ENCODE results near the gene PLA2G2C. TPM values are rescaled to one million over a fixed set of nuclear protein-coding genes. Genes with fewer than 3 reads are reported as not detected.
"Not testable (repeated sequence)": the region's sequence is repeated elsewhere in the genome, so short reads cannot be mapped to it uniquely, and the experiment has no call there.

PLA2G2C gene
- total and polyA plus RNA-seq, 2 experiments from 2014 or later, result not detected

GRCh38 chr1:20134995-20135394, 51.3 kb downstream of the PLA2G2C start (continued):
- TF ChIP-seq EZH2 (IDR thresholded peaks at IDR 0.05; ENCODE audit: low read depth, unreplicated experiment) (no peak), STAT1 (IDR thresholded peaks at IDR 0.05; ENCODE audit: unreplicated experiment) (no peak), NANOG (IDR thresholded peaks at IDR 0.05; ENCODE audit: borderline replicate concordance) (no peak), ZNF331 (CRISPR knock-in tag; IDR thresholded peaks at IDR 0.05; ENCODE audit: low read depth) (no peak)

DNA sequence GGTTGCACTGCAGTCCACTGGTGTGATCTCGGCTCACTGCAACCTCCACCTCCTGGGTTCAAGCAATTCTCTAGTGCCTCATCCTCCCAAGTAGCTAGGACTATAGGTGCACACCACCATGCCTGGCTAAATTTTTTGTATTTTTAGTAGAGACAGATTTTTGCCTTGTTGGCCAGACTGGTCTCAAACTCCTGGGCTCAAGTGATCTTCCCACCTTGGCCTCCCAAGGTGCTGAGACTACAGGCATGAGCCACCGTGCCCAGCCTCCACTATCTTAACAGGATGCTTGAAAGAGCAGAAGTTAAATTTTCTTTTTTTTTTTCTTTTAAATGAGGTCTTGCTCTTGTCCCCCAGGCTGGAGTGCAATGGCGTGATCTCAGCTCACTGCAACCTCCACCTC, 55.8 kb downstream of the PLA2G2C start:
- not testable (repeated sequence) for H4K20me1 ChIP-seq (replicated peaks; ENCODE audit: insufficient read depth); H2AFZ ChIP-seq; H3K4me3 ChIP-seq; H3K4me3 Mint-ChIP-seq; H3K9me2 ChIP-seq (ENCODE audit: insufficient read depth); H3K27me3 ChIP-seq (ENCODE audit: insufficient read depth); H3K36me3 Mint-ChIP-seq (ENCODE audit: low read depth); H3K27ac ChIP-seq (ENCODE audit: low read depth); ATAC-seq; H3K4me1 ChIP-seq (ENCODE audit: insufficient read depth); H3K27ac Mint-ChIP-seq; H3K36me3 ChIP-seq (ENCODE audit: insufficient read depth); H3K4me2 ChIP-seq; H3K79me2 ChIP-seq (replicated peaks; ENCODE audit: insufficient read depth); DNase-seq (ENCODE audit: low spot score); H3K27me3 Mint-ChIP-seq (ENCODE audit: insufficient read depth, low read depth, poor library complexity); H3K4me1 Mint-ChIP-seq; H3F3A ChIP-seq (replicated peaks; ENCODE audit: low read depth)
- H3K9me3 Mint-ChIP-seq, result peaks cover 27% of the 10 kb centered on the region

DNA sequence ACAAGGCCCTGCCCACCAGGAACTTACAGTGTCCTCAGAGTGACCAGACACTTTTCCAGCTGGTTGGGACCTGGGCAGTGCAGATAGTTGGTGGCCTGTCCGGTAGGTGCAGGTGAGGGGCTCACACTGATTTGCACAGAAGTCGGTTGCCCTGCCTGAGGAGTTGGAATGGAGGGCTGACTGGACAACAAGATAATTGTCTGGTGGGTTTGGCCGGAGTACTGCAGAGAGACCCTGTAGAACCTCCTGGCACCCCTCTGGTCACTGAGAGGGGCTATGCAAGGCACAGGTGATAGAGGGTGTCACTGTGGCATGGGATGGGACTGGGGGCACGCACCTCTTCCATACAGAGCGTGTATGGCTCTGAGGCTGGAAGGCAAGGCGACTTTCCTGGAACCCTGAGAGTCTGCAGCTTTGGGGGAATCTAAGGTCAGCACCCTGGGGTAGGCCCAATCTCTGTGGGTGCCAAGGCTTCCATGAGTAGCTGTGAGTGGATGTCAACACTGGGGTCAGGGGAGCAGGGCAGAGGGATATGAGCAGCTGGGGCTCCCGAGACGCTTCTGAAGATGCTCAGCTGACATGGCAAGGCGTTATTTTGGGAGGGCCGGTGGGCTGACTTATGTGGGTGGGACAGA, 59.4 kb downstream of the PLA2G2C start:
- no peak overlapping the region for H3K27ac Mint-ChIP-seq
- H3K9me3 Mint-ChIP-seq, result peaks cover 26% of the 10 kb centered on the region
- H3K27ac ChIP-seq (ENCODE audit: low read depth), result no peak overlapping the region
- no peak for ATAC-seq
- no peaks in the 10 kb centered on the region for H3K9me2 ChIP-seq (ENCODE audit: insufficient read depth)
- H2AFZ ChIP-seq, result no peak overlapping the region
- peaks cover 6% of the 10 kb centered on the region; the same call in 1 of the 2 replicates for H3K36me3 ChIP-seq (ENCODE audit: insufficient read depth)
- H3K4me1 ChIP-seq (ENCODE audit: insufficient read depth), result no peaks in the 10 kb centered on the region
- no peaks in the 10 kb centered on the region for H3K4me1 Mint-ChIP-seq
- H3K27me3 Mint-ChIP-seq (ENCODE audit: insufficient read depth, low read depth, poor library complexity), result peaks cover 7% of the 10 kb centered on the region
- H3K27me3 ChIP-seq (ENCODE audit: insufficient read depth), result no peaks in the 10 kb centered on the region
- H3K4me2 ChIP-seq, result no peak overlapping the region
- H3K4me3 Mint-ChIP-seq, result no peak overlapping the region
- no peak for TF ChIP-seq ZNF114 (CRISPR knock-in tag; IDR thresholded peaks at IDR 0.05)
- no peak for TF ChIP-seq ETS1 (IDR thresholded peaks at IDR 0.05)
- TF ChIP-seq ZNF331 (CRISPR knock-in tag; IDR thresholded peaks at IDR 0.05; ENCODE audit: low read depth), result no peak
- no peak for DNase-seq (ENCODE audit: low spot score)
- H3K79me2 ChIP-seq (replicated peaks; ENCODE audit: insufficient read depth), result no peaks in the 10 kb centered on the region
- H4K20me1 ChIP-seq (replicated peaks; ENCODE audit: insufficient read depth), result no peaks in the 10 kb centered on the region
- no peak overlapping the region for H3K4me3 ChIP-seq
- no peaks in the 10 kb centered on the region for H3F3A ChIP-seq (replicated peaks; ENCODE audit: low read depth)
- no peaks in the 10 kb centered on the region; the same call in 2 of the 3 replicates for H3K36me3 Mint-ChIP-seq (ENCODE audit: low read depth)

- no peaks in the 10 kb centered on the region for H3K4me1 Mint-ChIP-seq
- H3K27me3 ChIP-seq (ENCODE audit: insufficient read depth), result no peaks in the 10 kb centered on the region
- H3F3A ChIP-seq (replicated peaks; ENCODE audit: low read depth), result no peaks in the 10 kb centered on the region
- H3K36me3 ChIP-seq (ENCODE audit: insufficient read depth), result peaks cover 6% of the 10 kb centered on the region; the same call in 1 of the 2 replicates
- no peak overlapping the region for H3K27ac ChIP-seq (ENCODE audit: low read depth)
- no peak overlapping the region for H2AFZ ChIP-seq
- no peak overlapping the region for H3K4me3 Mint-ChIP-seq
- DNase-seq (ENCODE audit: low spot score) (no peak), ATAC-seq (no peak)
- H3K36me3 Mint-ChIP-seq (ENCODE audit: low read depth), result no peaks in the 10 kb centered on the region; the same call in 2 of the 3 replicates
- H4K20me1 ChIP-seq (replicated peaks; ENCODE audit: insufficient read depth), result no peaks in the 10 kb centered on the region
- no peaks in the 10 kb centered on the region for H3K4me1 ChIP-seq (ENCODE audit: insufficient read depth)
- H3K4me3 ChIP-seq, result no peak overlapping the region
- TF ChIP-seq, protein P1, sequence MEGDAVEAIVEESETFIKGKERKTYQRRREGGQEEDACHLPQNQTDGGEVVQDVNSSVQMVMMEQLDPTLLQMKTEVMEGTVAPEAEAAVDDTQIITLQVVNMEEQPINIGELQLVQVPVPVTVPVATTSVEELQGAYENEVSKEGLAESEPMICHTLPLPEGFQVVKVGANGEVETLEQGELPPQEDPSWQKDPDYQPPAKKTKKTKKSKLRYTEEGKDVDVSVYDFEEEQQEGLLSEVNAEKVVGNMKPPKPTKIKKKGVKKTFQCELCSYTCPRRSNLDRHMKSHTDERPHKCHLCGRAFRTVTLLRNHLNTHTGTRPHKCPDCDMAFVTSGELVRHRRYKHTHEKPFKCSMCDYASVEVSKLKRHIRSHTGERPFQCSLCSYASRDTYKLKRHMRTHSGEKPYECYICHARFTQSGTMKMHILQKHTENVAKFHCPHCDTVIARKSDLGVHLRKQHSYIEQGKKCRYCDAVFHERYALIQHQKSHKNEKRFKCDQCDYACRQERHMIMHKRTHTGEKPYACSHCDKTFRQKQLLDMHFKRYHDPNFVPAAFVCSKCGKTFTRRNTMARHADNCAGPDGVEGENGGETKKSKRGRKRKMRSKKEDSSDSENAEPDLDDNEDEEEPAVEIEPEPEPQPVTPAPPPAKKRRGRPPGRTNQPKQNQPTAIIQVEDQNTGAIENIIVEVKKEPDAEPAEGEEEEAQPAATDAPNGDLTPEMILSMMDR (conservative IDR thresholded peaks at IDR 0.05; ENCODE audit: low read depth in 2 of 2), result no peak
- TF ChIP-seq POLR2AphosphoS5 (IDR thresholded peaks at IDR 0.05; ENCODE audit: low read depth) (no peak), CREB1 (CRISPR knock-in tag; IDR thresholded peaks at IDR 0.05; ENCODE audit: low read depth) (no peak), ZNF114 (CRISPR knock-in tag; IDR thresholded peaks at IDR 0.05) (no peak)
- H3K9me2 ChIP-seq (ENCODE audit: insufficient read depth), result no peaks in the 10 kb centered on the region
- no peak overlapping the region for H3K27ac Mint-ChIP-seq
- H3K9me3 Mint-ChIP-seq, result peaks cover 22% of the 10 kb centered on the region
- H3K27me3 Mint-ChIP-seq (ENCODE audit: insufficient read depth, low read depth, poor library complexity), result peaks cover 7% of the 10 kb centered on the region
- H3K79me2 ChIP-seq (replicated peaks; ENCODE audit: insufficient read depth), result no peaks in the 10 kb centered on the region
- H3K4me2 ChIP-seq, result no peak overlapping the region
Measured at GRCh38 chr1:20126041-20126805, 60.1 kb downstream of the PLA2G2C start.
